Activated naive CD8-positive, alpha-beta T cell (primary cell): ENCODE results near the gene SLC7A8.
A peak's percentile ranks its signal among the peaks of the same experiment; 100 is the strongest.
"Not testable (repeated sequence)": the region's sequence is repeated elsewhere in the genome, so short reads cannot be mapped to it uniquely, and the experiment has no call there.

ENCODE experiments used
- H3K27ac Mint-ChIP-seq: one replicate; pipeline ENCODE4 v1.8.0; 2021; ENCODE audit warnings: mixed read lengths
- H3K27me3 Mint-ChIP-seq: one replicate; pipeline ENCODE4 v1.8.0; 2021; ENCODE audit warnings: mixed read lengths
- H3K36me3 Mint-ChIP-seq: one replicate; pipeline ENCODE4 v1.8.0; 2021; ENCODE audit warnings: mixed read lengths
- H3K4me1 Mint-ChIP-seq: one replicate; pipeline ENCODE4 v1.8.0; 2021; ENCODE audit warnings: low read depth, mixed read lengths
- H3K4me3 Mint-ChIP-seq: one replicate; pipeline ENCODE4 v1.8.0; 2021; ENCODE audit warnings: mild to moderate bottlenecking, mixed read lengths
- H3K9me3 Mint-ChIP-seq: one replicate; pipeline ENCODE4 v1.8.0; 2021; ENCODE audit warnings: low read depth, mixed read lengths

SLC7A8 gene

DNA sequence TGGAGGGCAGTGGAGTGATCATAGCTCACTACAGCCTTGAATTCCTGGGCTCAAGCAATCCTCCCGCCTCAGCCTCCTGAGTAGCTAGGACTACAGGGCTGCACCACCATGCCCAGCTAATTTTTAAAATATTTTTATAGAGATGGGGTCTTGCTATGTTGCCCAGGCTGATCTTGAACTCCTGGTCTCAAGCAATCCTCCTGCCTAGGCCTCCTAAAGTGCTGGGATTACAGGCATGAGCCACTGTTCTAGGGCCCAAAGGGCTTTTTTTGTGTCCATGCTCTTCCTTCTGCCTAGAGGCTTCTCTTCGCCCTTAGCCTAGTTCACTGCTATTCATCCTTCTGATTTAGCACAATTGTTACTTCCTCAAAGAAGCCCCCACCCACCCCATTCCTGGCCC, 13.0 kb upstream of the SLC7A8 start:
- H3K27me3 Mint-ChIP-seq, H3K27ac Mint-ChIP-seq, H3K9me3 Mint-ChIP-seq, H3K4me3 Mint-ChIP-seq, H3K36me3 Mint-ChIP-seq, H3K4me1 Mint-ChIP-seq: not testable (repeated sequence)

DNA sequence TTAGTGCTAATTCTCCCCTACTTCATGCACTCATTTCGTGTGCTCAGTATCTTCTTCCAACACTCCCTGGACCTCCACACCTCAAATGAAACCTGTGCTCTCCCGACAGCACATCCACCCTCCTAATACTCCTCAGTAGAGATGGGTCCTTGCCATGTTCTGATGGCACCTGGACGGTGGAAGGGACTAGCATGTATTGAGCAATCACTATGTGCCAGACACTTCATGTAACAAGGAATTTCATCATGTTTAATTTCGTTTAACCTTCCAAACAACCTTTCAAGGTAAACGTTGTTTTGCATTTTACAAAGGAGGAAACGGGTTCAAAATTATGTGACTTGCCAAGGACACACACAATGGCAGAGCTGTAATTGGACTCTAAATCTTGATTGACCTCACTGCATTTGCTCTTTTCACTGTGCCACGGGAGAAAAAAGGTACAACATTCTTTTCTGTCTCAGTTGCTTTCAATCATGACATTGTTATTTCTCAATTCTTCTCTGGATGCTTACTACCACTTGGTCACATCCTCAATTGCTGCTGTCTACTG, 12.2 kb upstream of the SLC7A8 start:
- no peaks in the 10 kb centered on the region for H3K36me3 Mint-ChIP-seq
- H3K9me3 Mint-ChIP-seq: no peaks in the 10 kb centered on the region
- H3K4me1 Mint-ChIP-seq: no peaks in the 10 kb centered on the region
- no peak overlapping the region for H3K27ac Mint-ChIP-seq
- no peak overlapping the region for H3K4me3 Mint-ChIP-seq
- H3K27me3 Mint-ChIP-seq: peaks cover 3% of the 10 kb centered on the region

DNA sequence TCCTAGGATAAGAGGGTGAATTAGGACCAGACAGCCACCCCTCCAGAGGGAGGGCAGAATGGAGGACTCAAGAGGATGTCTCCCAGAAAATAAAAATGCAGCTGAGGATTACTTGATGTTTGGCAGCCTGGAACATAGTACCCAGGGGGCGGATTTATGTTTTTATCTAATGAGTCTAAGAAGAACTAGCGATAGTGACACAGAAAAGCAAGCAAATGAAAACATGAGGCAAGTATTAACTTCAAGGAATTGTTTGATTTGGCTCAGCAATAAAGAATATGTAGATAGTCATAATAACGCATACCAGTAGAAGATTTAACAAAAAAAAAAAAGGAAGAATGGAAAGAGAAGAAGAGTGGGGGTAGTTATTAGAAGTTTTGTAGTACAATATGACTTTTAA, 10.0 kb upstream of the SLC7A8 start:
- no peak overlapping the region for H3K4me3 Mint-ChIP-seq
- no peaks in the 10 kb centered on the region for H3K4me1 Mint-ChIP-seq
- H3K9me3 Mint-ChIP-seq: no peaks in the 10 kb centered on the region
- H3K36me3 Mint-ChIP-seq: no peaks in the 10 kb centered on the region
- peaks cover 3% of the 10 kb centered on the region for H3K27me3 Mint-ChIP-seq
- no peak overlapping the region for H3K27ac Mint-ChIP-seq

DNA sequence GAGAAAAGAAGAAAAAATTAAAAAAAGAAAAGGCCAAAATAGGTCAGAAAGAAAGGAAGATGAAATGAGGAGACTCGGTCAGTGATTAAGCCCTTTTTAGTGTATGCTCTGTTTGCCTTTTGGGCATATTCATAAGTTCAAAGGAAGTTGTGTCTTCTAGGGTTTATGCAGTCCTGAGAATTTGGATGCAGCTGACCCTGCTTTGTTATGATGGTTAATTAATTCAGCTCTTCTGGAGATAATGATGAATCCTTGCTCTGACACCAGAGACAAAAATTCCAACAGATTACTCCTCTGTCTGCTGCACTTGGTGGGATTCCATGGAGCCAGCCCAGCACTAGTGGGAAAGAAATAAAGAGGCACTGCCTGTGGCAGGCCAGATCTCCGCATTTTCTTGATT, 4.5 kb upstream of the SLC7A8 start:
- H3K4me3 Mint-ChIP-seq: no peak overlapping the region

DNA sequence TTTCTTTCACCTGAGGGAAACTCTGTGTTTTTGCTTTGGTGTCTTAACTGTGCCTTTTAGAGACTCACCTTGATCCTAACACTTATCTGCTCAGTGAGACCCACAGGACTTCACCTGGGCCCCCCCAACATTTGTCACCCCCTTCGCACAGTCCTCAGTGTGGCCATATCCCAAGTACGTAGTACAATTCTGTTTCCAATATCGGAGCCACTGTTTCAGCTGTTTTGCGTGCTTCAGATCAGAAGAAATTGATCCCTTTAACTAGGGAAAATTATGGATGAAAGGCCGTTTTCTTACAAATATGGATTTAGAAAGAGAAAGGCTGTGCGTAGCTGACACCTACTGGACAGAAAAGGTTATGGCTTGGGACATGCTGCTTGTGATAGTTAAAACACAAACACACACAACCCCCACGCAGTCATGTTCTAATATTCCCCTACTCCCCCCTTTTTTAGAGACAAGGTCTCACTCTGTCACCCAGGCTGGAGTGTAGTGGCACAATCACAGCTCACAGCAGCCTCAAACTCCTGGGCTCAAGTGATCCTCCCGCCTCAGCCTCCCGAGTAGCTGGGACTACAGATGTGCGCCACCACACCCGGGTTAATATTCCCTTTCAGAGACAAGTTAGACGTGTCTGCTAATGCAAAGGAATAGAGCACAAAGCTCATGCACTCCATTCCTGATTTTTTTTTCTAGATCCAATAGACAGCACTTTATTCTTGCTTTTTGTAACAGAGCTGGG, 3.6 kb upstream of the SLC7A8 start:
- Mint-ChIP-seq H3K36me3 (no peaks in the 10 kb centered on the region), H3K27me3 (no peaks in the 10 kb centered on the region), H3K4me1 (peaks cover 3% of the 10 kb centered on the region), H3K27ac (no peak overlapping the region), H3K9me3 (no peaks in the 10 kb centered on the region), H3K4me3 (no peak overlapping the region)

More for the DNA sequence above, 4.5 kb upstream of the SLC7A8 start:
- Mint-ChIP-seq H3K36me3 (no peaks in the 10 kb centered on the region), H3K27me3 (no peaks in the 10 kb centered on the region), H3K9me3 (no peaks in the 10 kb centered on the region), H3K4me1 (peaks cover 3% of the 10 kb centered on the region), H3K27ac (no peak overlapping the region)

DNA sequence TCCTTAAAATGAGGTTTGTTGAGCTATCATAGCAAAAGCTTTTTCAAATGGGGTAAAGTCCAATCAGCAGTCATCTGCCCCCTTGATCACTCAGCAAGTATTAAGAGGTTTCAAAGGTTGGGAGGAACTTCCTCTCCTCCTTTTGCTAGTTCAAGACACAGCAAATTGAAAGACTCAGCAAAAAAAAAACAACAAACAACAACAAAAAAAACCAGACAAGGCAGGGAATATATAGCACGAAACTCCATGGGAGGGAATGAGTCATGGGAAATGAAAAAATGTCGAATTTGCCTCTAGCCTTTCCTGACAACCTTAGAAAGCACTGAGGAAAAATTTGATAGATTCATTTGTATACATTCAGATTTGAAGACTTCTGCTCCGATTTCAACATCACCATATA, 1.6 kb upstream of the SLC7A8 start:
- Mint-ChIP-seq H3K36me3 (no peaks in the 10 kb centered on the region), H3K4me1 (peaks cover 12% of the 10 kb centered on the region), H3K4me3 (no peak overlapping the region), H3K9me3 (no peaks in the 10 kb centered on the region), H3K27me3 (no peaks in the 10 kb centered on the region), H3K27ac (no peak overlapping the region)

DNA sequence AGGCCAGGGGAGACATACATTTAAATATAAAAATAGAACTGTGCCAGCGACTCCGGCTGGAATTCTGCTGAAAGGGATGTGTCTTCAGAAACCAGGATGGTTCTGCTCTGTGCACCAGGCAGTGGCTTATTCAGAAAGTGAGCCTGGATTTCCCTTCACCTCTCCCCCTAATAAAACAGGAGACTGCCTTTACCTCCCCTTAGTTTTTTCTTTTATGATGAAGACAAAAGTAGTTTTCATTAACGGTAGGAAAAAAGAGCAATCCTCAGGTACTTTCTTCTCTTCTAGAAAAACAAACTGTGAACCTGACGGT, 346 bp downstream of the SLC7A8 start:
- H3K4me1 Mint-ChIP-seq: peaks cover 23% of the 10 kb centered on the region
- no peak overlapping the region for H3K4me3 Mint-ChIP-seq
- no peaks in the 10 kb centered on the region for H3K9me3 Mint-ChIP-seq
- no peaks in the 10 kb centered on the region for H3K36me3 Mint-ChIP-seq
- no peak overlapping the region for H3K27ac Mint-ChIP-seq
- H3K27me3 Mint-ChIP-seq: peaks cover 3% of the 10 kb centered on the region

DNA sequence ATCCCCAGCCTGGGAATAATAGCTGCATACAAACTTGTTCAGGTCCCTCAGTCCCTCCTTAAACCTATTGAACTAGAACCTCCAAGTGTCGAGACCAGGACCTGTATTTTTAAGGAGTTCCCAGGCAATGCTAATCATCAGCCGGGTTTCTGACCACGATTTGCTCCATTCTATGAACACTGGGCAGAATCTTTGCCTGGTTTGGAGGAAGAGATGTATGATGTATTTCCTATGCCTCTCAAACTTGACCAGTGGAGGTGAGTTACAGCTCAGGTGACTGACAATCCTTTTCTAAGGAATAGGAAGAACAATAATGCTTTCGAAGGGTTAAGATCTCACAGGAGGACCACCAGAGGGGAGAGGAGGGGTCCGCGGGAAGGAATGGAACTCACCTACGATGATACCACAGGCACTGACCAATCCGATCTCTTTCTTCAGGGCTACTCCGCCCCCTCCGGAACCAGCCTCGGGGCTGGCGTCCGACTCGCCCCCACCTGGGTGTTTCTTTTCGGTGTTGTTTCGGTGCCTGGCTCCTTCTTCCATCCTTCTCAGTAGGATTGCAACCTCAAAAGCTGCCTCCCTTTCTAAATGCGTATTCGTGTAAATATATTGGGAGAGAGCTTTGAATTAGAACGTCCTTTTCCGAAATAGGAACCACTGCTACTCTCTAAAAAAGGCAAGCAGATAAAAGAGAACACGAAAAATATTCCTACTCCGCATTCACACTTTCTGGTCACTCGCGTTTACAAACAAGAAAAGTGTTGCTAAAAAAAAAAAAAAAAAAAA, 895 bp downstream of the SLC7A8 start:
- Mint-ChIP-seq H3K4me1 (peaks cover 24% of the 10 kb centered on the region), H3K36me3 (no peaks in the 10 kb centered on the region), H3K27ac (no peak overlapping the region), H3K9me3 (no peaks in the 10 kb centered on the region), H3K27me3 (peaks cover 3% of the 10 kb centered on the region), H3K4me3 (no peak overlapping the region)

DNA sequence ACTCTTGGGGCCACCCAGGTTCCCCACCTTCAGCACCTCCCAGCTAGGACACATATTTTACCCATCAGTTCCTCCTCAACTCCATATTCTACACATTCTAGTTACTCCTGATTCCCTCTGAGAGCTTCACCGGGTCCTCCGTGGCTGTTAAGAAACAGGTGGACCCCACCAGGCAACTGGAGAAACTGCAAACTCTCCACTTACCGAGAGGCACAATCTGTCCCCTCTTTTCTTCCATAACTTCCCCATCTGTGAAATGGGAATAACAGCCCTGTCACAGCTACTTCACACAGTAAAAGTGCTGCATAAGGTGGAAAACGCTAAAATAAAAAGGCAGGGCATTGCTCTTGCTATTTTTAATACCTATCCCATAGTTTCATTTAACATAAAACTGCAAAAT, 1.5 kb downstream of the SLC7A8 start:
- Mint-ChIP-seq H3K4me3 (no peak overlapping the region), H3K4me1 (peaks cover 28% of the 10 kb centered on the region), H3K27ac (no peak overlapping the region), H3K36me3 (no peaks in the 10 kb centered on the region), H3K27me3 (peaks cover 3% of the 10 kb centered on the region), H3K9me3 (no peaks in the 10 kb centered on the region)

DNA sequence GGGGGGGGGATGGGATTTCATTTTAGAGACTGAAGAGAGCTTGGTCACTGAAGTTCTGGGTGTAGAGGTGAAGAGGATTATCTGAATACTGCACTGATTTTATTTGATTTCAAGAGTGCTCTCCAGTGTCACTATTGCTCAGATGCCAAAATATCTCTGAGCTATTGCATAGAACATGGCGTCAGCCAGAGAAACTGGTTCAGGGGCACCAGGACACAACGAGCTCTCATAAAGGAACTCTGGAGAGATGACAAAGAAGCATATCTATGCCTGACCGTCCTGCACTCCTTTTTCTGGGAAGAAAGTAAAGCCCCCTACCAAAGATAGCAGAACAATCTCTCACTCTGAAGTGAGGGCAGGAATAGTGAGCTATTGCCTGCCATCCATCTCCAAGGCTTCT, 2.0 kb downstream of the SLC7A8 start:
- Mint-ChIP-seq H3K27ac (no peak overlapping the region), H3K27me3 (peaks cover 3% of the 10 kb centered on the region), H3K36me3 (no peaks in the 10 kb centered on the region), H3K9me3 (no peaks in the 10 kb centered on the region), H3K4me1 (peaks cover 26% of the 10 kb centered on the region), H3K4me3 (no peak overlapping the region)

DNA sequence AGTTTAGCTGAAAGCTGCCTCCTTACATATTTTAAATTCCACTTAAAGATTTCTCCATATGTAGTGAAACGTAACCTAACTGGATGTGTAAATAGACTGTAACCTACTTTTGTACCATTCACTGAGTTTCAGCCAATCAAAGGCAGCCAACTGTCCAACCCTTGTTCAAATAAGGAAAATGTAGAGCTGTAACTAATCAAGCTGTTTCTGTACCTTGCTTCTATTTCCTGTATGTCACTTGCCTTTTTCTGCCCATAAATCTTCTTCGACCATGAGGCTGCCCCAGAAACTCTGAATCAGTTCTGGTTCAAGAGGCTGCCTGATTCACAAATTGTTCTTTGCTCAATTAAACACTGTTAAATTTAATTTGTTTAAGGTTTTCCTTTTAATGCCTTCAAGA, 6.3 kb downstream of the SLC7A8 start:
- H3K27ac Mint-ChIP-seq: peak overlapping the region; percentile 55
- H3K4me3 Mint-ChIP-seq: peak overlapping the region; percentile 31
- H3K36me3 Mint-ChIP-seq: no peaks in the 10 kb centered on the region
- peaks cover 57% of the 10 kb centered on the region for H3K4me1 Mint-ChIP-seq
- H3K27me3 Mint-ChIP-seq: peaks cover 3% of the 10 kb centered on the region
- no peaks in the 10 kb centered on the region for H3K9me3 Mint-ChIP-seq

DNA sequence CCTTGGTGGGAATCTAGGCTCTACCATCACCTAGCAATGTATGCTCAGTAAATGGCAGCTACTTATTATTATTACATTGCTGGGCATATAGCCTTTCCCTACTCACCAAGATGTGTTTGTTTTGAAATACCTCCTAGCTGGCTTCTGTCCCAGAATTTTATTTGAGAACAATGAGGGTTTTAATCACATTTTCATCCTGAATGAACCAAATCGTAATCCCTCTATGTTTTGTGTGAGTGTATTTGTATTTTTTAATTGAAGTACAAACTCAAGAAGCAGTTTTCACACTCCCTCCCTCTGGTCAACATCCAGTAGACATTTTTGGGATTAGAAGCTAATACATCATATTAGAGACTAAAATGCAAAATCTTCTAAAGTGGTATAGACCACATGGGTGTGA, 7.6 kb downstream of the SLC7A8 start:
- Mint-ChIP-seq H3K9me3 (no peaks in the 10 kb centered on the region), H3K27ac (no peak overlapping the region), H3K27me3 (peaks cover 3% of the 10 kb centered on the region), H3K4me3 (no peak overlapping the region), H3K4me1 (peaks cover 65% of the 10 kb centered on the region), H3K36me3 (no peaks in the 10 kb centered on the region)

DNA sequence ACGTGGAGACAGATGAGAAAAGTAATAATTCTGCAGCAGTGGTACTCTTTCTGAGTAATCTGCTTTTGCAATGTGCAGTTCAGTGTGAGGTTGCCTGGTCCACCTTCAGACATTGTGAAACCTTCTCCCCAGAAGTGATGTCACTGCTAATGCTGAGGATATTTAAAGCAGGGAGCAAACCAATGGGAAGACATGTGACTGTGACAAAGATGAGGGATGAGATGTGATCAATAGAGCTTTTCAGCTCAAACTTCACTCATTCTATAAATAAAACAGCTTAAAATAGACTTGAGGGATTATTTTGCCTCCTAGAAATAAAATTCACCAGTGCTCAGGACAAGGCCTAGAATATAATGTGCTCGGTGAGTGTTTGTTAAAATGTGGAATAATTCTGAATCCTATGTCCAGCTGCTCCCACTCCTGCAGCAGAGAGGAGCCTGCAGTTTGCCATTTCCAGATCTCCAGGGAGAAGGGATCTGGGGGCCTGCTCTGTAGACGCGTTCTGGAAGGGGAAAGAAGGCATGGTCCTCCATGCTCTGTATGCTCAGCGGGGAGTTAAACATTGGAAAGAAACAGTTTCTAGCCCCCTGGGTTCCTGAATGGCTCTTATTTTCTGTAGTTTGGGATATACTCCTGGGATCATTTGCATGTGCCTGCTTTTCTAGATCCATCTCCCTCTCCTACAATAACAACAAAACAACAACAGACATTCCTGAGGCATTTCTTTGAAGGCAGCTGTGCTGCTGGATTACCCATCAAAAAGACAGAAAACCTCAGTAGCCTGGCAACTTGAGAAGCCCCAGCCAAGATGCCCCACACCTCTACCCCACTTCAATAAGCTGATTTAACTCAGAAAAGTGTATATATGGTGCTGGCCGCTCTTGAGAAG, 8.9 kb downstream of the SLC7A8 start:
- Mint-ChIP-seq H3K4me3 (no peak overlapping the region), H3K27me3 (peaks cover 3% of the 10 kb centered on the region), H3K4me1 (peaks cover 65% of the 10 kb centered on the region), H3K9me3 (no peaks in the 10 kb centered on the region), H3K27ac (no peak overlapping the region), H3K36me3 (no peaks in the 10 kb centered on the region)

DNA sequence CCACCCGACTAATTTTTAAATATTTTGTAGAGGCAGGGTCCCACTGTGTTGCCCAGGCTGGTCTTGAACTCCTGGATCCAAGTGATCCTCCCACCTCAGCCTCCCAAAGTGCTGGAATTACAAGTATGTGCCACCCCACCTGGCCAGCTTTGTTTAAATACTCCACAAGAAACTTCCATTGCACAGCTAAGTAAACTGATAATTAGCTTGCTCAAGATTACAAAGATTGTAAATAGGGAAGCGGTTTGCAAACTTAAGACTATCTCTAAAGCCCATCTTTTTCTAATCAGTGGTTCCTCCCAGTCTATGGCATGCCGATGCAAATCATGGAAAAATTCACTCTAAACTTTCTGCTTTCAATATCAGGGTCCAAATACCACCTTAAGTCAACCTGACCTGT, 9.7 kb downstream of the SLC7A8 start:
- H3K4me1 Mint-ChIP-seq: peaks cover 59% of the 10 kb centered on the region
- H3K27me3 Mint-ChIP-seq: no peaks in the 10 kb centered on the region
- H3K27ac Mint-ChIP-seq: no peak overlapping the region
- H3K4me3 Mint-ChIP-seq: no peak overlapping the region
- no peaks in the 10 kb centered on the region for H3K9me3 Mint-ChIP-seq
- no peaks in the 10 kb centered on the region for H3K36me3 Mint-ChIP-seq

DNA sequence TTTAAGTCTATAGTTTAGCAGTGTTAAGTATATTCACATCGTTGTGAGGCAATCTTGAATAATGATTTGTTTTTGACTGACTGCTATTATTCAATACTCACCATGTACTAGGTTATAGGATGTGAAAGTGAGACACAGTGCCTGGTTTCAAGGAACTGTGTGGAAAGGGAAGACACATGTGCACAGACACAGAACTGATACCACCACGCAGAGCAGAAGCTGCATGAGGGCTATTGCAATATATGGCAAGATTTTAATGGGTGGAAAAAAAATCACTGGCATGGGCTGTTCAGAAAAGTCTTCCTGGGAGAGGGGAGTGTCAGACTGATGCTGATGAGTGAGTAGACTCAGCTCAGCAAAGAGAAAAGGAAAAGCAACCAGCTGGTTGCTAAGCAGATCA, 10.4 kb downstream of the SLC7A8 start:
- Mint-ChIP-seq H3K4me1 (peaks cover 55% of the 10 kb centered on the region), H3K9me3 (no peaks in the 10 kb centered on the region), H3K27me3 (no peaks in the 10 kb centered on the region), H3K4me3 (no peak overlapping the region), H3K36me3 (no peaks in the 10 kb centered on the region), H3K27ac (no peak overlapping the region)
